GM19043 (cell line): ENCODE data around the gene CANT1.

Experiments
- ATAC-seq: cut with Tn5 transposase; IDR thresholded peaks from one replicate; pipeline ENCODE4 v1.9.1; 2021; ENCODE audit warnings: low read depth; ENCODE audit not compliant: unreplicated experiment

Gene CANT1

GRCh38 chr17:79009397-79010303 is at the start of gene CANT1:
Gene CANT1, minus strand, starts transcription at chr17:79009764. Its CDS starts 12,142 bp downstream, at chr17:78997622.
- peak; percentile 82 for ATAC-seq

GRCh38 chr17:79057737-79058385 is 48.3 kb upstream of the CANT1 start:
- no peak for ATAC-seq

- no peak for ATAC-seq
Observed at GRCh38 chr17:79055197-79055596, 45.6 kb upstream of the CANT1 start.

GRCh38 chr17:79054200-79054960 is 44.8 kb upstream of the CANT1 start:
- no peak for ATAC-seq

- no peak for ATAC-seq
Observed at GRCh38 chr17:79053251-79053925, 43.8 kb upstream of the CANT1 start.

GRCh38 chr17:79052131-79052530 is 42.6 kb upstream of the CANT1 start:
- no peak for ATAC-seq

GRCh38 chr17:79051306-79051705 is 41.7 kb upstream of the CANT1 start:
- no peak for ATAC-seq

GRCh38 chr17:79050551-79050950 is 41.0 kb upstream of the CANT1 start:
- no peak for ATAC-seq

DNA sequence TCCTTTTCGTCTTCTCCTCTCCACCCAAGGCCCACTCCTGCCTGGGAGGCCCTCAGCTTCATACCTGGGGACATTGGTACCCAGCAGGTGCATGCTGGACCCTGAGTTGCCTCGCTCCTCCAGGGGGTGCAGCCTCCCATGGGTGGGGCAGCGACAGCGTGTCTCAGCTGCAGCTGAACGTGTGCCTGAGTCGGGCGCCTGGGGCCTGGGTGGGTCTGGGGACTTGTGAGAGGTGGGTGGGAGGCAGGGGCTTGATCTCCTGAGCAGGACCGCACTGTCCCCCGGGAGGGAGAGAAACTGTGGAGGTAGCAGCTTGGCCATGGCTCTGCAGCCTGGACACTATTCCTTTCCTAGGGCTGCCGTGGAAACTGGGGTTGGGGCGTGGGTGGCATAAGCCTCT is 40.3 kb upstream of the CANT1 start:
- no peak for ATAC-seq

GRCh38 chr17:79048826-79049755 is 39.5 kb upstream of the CANT1 start:
- ATAC-seq = no peak

GRCh38 chr17:79047923-79048825 is 38.6 kb upstream of the CANT1 start:
- ATAC-seq = no peak

DNA sequence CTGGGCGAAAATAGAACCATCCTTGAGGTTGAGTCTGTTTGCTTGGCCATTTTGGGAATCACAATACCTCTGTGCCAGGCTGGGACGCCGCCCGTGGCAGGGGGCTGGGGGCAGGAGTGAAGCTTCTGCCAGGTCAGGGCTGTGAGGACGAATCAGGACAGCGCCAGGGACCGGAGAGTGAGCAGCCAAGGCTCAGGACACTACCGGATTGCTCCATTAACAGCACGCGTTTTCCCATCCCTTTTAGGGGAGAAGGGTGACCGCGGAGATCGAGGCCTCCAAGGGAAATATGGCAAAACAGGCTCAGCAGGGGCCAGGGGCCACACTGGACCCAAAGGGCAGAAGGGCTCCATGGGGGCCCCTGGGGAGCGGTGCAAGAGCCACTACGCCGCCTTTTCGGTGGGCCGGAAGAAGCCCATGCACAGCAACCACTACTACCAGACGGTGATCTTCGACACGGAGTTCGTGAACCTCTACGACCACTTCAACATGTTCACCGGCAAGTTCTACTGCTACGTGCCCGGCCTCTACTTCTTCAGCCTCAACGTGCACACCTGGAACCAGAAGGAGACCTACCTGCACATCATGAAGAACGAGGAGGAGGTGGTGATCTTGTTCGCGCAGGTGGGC is 37.8 kb upstream of the CANT1 start:
- no peak for ATAC-seq

DNA sequence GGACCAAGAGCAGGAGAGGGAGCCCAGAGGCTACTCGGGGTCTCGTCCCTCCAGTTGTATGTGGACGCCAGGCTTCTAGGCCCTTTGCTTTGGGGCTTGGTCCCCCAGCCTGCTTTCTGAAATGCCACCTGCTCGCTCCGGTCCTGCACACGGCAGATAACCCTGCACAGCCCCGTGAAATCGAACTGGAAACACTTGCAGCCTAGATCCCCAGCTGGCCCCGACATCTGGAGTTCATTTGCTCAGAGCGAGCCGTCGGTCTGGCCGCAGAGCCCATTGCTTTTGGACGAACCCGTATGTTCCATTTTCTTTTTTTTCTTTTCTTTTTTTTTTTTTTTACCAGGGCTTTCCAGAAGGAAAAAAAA is 37.3 kb upstream of the CANT1 start:
- no peak for ATAC-seq

DNA sequence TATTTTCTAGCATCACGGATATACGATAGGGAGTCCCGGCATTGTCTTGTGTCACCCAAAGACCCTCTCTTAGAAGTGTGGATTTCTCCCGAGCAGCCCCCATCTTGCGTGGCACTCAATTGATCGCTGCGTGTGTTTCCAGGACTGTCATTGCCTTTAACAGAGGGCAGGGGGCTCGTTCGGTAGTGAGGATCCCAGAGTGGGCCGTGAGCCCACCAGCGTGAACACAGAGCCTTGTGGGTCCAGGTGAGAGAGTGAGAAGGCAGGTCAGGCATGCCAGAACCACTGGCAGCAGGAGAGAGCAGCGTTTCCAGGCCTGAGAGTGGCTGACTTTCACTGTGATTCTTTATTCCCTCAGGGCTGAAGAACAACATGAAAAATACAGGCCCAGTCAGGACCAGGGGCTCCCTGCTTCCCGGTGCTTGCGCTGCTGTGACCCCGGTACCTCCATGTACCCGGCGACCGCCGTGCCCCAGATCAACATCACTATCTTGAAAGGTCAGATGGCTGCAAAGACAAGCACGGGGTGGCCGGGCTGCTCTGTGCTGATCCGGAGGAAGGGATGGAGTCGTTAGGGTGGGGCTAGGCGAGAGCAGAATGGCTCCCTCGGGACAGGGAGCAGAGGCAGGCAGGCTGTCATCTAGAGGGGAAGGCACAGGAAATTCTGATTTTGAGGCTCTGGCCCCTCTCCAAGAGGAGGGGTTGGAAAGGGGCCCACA is 36.8 kb upstream of the CANT1 start:
- no peak for ATAC-seq

DNA sequence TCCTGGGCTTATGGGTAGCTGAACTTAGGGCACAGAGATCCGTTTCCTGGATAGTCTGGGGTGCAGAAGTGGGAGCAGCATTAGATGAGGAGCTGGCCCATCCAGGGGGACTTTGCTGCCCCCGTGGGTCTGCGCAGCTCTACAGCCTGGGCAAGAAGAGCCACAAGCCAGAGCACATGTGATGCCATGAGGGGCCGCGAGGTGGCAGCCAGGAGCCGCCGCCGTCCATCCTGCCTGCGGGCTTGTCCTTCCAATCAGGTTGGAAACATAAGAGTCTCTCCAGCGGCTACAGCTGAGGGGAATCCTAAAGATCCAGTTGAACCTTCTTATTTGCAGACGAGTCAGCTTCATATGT is 36.3 kb upstream of the CANT1 start:
- no peak for ATAC-seq

DNA sequence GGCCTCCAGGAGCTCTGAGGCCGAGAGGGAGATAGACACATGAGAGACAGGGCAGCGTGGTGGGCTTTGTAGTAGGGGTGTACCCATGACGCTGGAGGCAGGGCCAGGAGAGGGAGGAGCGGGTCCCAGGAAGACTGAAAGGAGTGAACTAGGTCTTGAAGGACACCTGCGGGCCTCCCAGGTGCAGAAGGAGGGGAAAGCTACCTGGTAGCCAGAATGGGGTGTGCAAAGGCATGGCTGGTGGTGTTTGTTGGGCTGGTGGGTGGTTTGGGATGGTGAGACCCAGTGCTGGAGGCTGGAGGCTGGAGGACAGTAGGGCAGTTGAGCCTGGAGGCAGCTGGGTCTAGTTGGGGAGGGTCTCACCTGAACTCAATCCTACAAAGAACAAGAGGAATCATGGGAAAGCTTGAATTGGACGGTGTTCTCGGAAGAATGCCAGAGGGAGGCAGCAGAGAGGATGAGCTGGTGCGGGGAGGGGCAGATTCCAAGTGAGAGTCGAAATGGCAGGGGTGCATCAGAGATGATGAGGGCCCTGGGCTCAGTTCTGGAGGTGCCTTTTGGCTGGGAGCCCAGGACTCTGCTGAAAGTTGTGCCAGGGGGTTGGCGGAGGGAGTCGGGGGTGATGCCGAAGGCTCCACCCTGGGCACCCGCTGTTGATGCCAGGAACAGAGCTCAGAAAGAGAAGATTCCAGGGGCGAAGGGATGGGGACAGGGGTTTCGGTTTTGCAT is 35.6 kb upstream of the CANT1 start:
- ATAC-seq = no peak

DNA sequence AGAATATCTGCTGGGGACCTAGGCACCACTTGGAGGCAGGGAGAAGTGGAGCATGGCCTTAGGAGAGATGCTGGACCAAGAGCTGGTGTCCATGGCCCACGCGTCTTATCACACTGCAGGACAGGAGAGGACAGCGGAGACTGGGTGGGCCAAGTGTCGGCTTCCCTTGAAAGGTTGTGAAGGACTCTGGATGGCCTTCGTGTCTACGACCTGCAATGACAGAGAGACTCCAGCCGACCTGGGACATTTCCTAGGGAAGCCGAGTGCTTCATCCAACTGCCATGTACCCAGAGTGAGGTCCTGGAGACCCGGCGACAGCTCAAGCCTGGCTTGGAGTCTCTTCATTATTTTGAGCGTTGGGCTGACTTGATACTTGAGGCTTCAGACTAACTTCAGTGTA is 34.9 kb upstream of the CANT1 start:
- ATAC-seq = no peak
